Measurements from ENCODE around the gene CFAP92.

CFAP92 gene

GRCh38 chr3:128993461-128994172 is at the start of gene CFAP92 (continued):
- TF ChIP-seq KLF16 (tag by site-specific recombination; IDR thresholded peaks at IDR 0.05) (0 out of 2 replicates have a peak, but pooled peaks have one; percentile 32), ZBTB17 (tag by site-specific recombination; IDR thresholded peaks at IDR 0.05) (0 out of 2 replicates have a peak, but pooled peaks have one; percentile 12), TSHZ1 (tag by site-specific recombination; IDR thresholded peaks at IDR 0.05; ENCODE audit: borderline replicate concordance) (no peak), ZNF610 (tag by site-specific recombination; IDR thresholded peaks at IDR 0.05; ENCODE audit: borderline replicate concordance) (peak; percentile 92), SP2 (tag by site-specific recombination; IDR thresholded peaks at IDR 0.05) (peak; percentile 77), GLI2 (tag by site-specific recombination; IDR thresholded peaks at IDR 0.05; ENCODE audit: borderline replicate concordance, low read depth) (no peak), OVOL3 (tag by site-specific recombination; IDR thresholded peaks at IDR 0.05) (no peak), ZNF354C (tag by site-specific recombination; IDR thresholded peaks at IDR 0.05; ENCODE audit: borderline replicate concordance, low read depth) (no peak), ZNF335 (tag by site-specific recombination; conservative IDR thresholded peaks at IDR 0.05) (peak; percentile 49)

GRCh38 chr3:129040579-129041300 is 46.9 kb upstream of the CFAP92 start:
- Histone ChIP-seq H3K4me1 (ENCODE audit: control insufficient read depth, insufficient read depth, low read length) (no peaks in the 10 kb centered on the region), H3K9me3 (ENCODE audit: control insufficient read depth, insufficient read depth, low read depth, low read length) (no peaks in the 10 kb centered on the region), H3K36me3 (ENCODE audit: control insufficient read depth in 2 of 2, insufficient read depth in 1 of 2, low read length in 2 of 2) (no peaks in the 10 kb centered on the region), H3K4me3 (ENCODE audit: low read depth, low read length) (no peak overlapping the region), H3K27ac (ENCODE audit: extremely low read depth, low read depth, low read length) (no peak overlapping the region)
- ChIA-PET POLR2A (no interaction called here), CTCF (interaction anchor here (1.0 to 1.7 kb wide), 2 partner anchors 10 to 12 kb away, joined by 4 read pairs; no protein-coding TSS in a partner anchor)
- TF ChIP-seq ZNF544 (tag by site-specific recombination; IDR thresholded peaks at IDR 0.05): no peak
- no peak for TF ChIP-seq ZNF843 (tag by site-specific recombination; IDR thresholded peaks at IDR 0.05)
- peak; percentile 10; the same call in 1 of the 2 replicates for TF ChIP-seq ZIC2 (tag by site-specific recombination; IDR thresholded peaks at IDR 0.05)
- TF ChIP-seq SCRT1 (tag by site-specific recombination; IDR thresholded peaks at IDR 0.05; ENCODE audit: borderline replicate concordance): no peak

- no peaks in the 10 kb centered on the region for H3K9me3 ChIP-seq (ENCODE audit: control insufficient read depth, insufficient read depth, low read depth, low read length)
- no peak overlapping the region for H3K4me3 ChIP-seq (ENCODE audit: low read depth, low read length)
- POLR2A ChIA-PET: interaction anchor here (1.1 kb wide), 1 partner anchor 13 kb away, joined by 4 read pairs; no protein-coding TSS in a partner anchor
- no peaks in the 10 kb centered on the region for H3K4me1 ChIP-seq (ENCODE audit: control insufficient read depth, insufficient read depth, low read length)
- no peaks in the 10 kb centered on the region for H3K36me3 ChIP-seq (ENCODE audit: control insufficient read depth in 2 of 2, insufficient read depth in 1 of 2, low read length in 2 of 2)
- CTCF ChIA-PET: interaction anchor here (0.5 to 1.6 kb wide), 4 partner anchors 13 to 70 kb away, joined by 3 to 5 read pairs (median 4); no protein-coding TSS in a partner anchor
- no peak overlapping the region for H3K27ac ChIP-seq (ENCODE audit: extremely low read depth, low read depth, low read length)
- no peak for TF ChIP-seq ZBTB17 (tag by site-specific recombination; IDR thresholded peaks at IDR 0.05)
- no peak for TF ChIP-seq ZNF610 (tag by site-specific recombination; IDR thresholded peaks at IDR 0.05; ENCODE audit: borderline replicate concordance)
- no peak for TF ChIP-seq ZNF133 (tag by site-specific recombination; IDR thresholded peaks at IDR 0.05)
- no peak for TF ChIP-seq KLF7 (tag by site-specific recombination; IDR thresholded peaks at IDR 0.05; ENCODE audit: borderline replicate concordance)
- no peak for TF ChIP-seq ZNF513 (tag by site-specific recombination; IDR thresholded peaks at IDR 0.05)
- no peak for TF ChIP-seq ZFP3 (tag by site-specific recombination; IDR thresholded peaks at IDR 0.05; ENCODE audit: low read depth)
- TF ChIP-seq ZNF777 (tag by site-specific recombination; IDR thresholded peaks at IDR 0.05; ENCODE audit: borderline replicate concordance): no peak
- TF ChIP-seq TSHZ1 (tag by site-specific recombination; IDR thresholded peaks at IDR 0.05; ENCODE audit: borderline replicate concordance): no peak
- TF ChIP-seq GLIS1 (tag by site-specific recombination; IDR thresholded peaks at IDR 0.05): no peak
- no peak for TF ChIP-seq ZNF132 (tag by site-specific recombination; IDR thresholded peaks at IDR 0.05; ENCODE audit: borderline replicate concordance)
- no peak for TF ChIP-seq ZNF704 (tag by site-specific recombination; IDR thresholded peaks at IDR 0.05)
- TF ChIP-seq ZNF140 (tag by site-specific recombination; IDR thresholded peaks at IDR 0.05): no peak
Observed at GRCh38 chr3:129040039-129040336, 46.1 kb upstream of the CFAP92 start.
